Adrenal gland (tissue), 5 donors: ENCODE results near the gene DELE1.

Source experiments
- POLR2A ChIP-seq, 2 donors: fragments of 450-650 bp; IDR thresholded peaks; one replicate each; pipeline ENCODE4 v1.6.1; 2017; ENCODE audit warnings: antibody characterized with exemption in 2 of 2, mild to moderate bottlenecking in 2 of 2, moderate library complexity in 1 of 2
- TF ChIP-seq, protein P1 (sequence below), 6 experiments: fragments of 450-650 bp in 4 of 6; fragments of 200-600 bp in 2 of 6; sonication (generic) in 1 of 6; IDR thresholded peaks; 1 replicate in 5 of 6; 2 replicates in 1 of 6; pipeline versions ENCODE4 v1.5.1 to v1.8.0; 2016 to 2021; ENCODE audit warnings: antibody characterized with exemption in 6 of 6, mild to moderate bottlenecking in 2 of 6, moderate library complexity in 1 of 6
- donor health status: DM: no; HTN: no; CAD: no.

GRCh38 chr5:141877356-141878185 lies 46.1 kb upstream of the DELE1 start:
- TF ChIP-seq, protein P1, sequence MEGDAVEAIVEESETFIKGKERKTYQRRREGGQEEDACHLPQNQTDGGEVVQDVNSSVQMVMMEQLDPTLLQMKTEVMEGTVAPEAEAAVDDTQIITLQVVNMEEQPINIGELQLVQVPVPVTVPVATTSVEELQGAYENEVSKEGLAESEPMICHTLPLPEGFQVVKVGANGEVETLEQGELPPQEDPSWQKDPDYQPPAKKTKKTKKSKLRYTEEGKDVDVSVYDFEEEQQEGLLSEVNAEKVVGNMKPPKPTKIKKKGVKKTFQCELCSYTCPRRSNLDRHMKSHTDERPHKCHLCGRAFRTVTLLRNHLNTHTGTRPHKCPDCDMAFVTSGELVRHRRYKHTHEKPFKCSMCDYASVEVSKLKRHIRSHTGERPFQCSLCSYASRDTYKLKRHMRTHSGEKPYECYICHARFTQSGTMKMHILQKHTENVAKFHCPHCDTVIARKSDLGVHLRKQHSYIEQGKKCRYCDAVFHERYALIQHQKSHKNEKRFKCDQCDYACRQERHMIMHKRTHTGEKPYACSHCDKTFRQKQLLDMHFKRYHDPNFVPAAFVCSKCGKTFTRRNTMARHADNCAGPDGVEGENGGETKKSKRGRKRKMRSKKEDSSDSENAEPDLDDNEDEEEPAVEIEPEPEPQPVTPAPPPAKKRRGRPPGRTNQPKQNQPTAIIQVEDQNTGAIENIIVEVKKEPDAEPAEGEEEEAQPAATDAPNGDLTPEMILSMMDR (IDR thresholded peaks at IDR 0.05), result no peak
- TF ChIP-seq POLR2A (IDR thresholded peaks at IDR 0.05), result no peak
